Neural crest cell (in vitro differentiated cells): Measurements from ENCODE around the gene KRT85. TPM values are rescaled to one million over a fixed set of nuclear protein-coding genes. Genes with fewer than 3 reads are reported as not detected.
A peak's percentile ranks its signal among the peaks of the same experiment; 100 is the strongest.
"Not testable (repeated sequence)": the region's sequence is repeated elsewhere in the genome, so short reads cannot be mapped to it uniquely, and the experiment has no call there.

Experiments
- DNase-seq: peaks from one replicate; pipeline ENCODE4 v3.0.0; 2021; ENCODE audit warnings: low read depth, mixed read lengths, low spot score
- H3K27ac Mint-ChIP-seq: one replicate; pipeline ENCODE4 v1.8.0; 2021; ENCODE audit warnings: mild to moderate bottlenecking, mixed read lengths; ENCODE audit not compliant: unreplicated experiment
- H3K27me3 Mint-ChIP-seq: 2 replicates; pipeline ENCODE4 v1.8.0; 2021; ENCODE audit warnings: low read depth, mild to moderate bottlenecking, mixed read lengths
- H3K36me3 Mint-ChIP-seq: 2 replicates; pipeline ENCODE4 v1.8.0; 2021; ENCODE audit warnings: low read depth, mild to moderate bottlenecking, mixed read lengths
- H3K4me1 Mint-ChIP-seq: 2 replicates; pipeline ENCODE4 v1.8.0; 2021; ENCODE audit warnings: mixed read lengths
- H3K4me3 Mint-ChIP-seq: one replicate; pipeline ENCODE4 v1.8.0; 2021; ENCODE audit warnings: mild to moderate bottlenecking, mixed read lengths
- H3K9me3 Mint-ChIP-seq: 2 replicates; pipeline ENCODE4 v1.8.0; 2021; ENCODE audit warnings: mixed read lengths
- total RNA-seq: library from RNA; stranded (reverse); gene quantifications from 2 replicates; pipeline ENCODE4 v1.2.1, GENCODE V29; 2021
- TF ChIP-seq, protein P1 (sequence below): fragments of 200-600 bp; sonication (generic); conservative IDR thresholded peaks from 2 replicates; pipeline ENCODE4 v1.5.0; 2021; ENCODE audit warnings: antibody characterized with exemption, mild to moderate bottlenecking

The KRT85 gene
- total RNA-seq, 1 donor from 2014 or later = not detected

DNA sequence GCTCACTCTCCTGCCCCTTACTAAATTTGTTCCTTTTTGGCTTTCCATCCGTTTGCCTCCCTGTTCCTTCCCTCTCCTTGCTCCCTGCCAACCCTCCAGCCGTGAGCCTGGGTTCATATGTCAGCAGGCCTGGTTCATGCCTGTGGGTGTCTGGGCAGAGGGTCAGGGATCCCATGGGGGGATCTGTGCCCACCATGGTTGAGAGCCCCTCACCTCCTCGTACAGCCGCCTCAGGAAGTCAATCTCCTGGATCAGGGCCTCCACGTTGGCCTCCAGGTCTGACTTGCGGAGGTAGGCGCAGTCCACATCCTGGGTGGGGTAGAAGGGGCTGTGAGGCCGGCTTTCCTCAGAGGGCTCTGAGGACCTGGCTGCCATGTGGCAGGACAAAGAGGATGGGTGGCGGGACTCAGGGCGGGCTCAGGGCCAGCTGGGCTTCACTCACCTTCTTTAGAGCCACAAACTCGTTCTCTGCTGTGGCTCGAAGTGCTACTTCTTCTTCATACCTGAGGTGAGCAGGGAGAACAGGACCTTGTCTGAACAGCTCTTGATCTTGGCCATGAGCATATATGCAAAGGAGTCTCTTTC is 49.7 kb downstream of the KRT85 start:
- H3K36me3 Mint-ChIP-seq = no peaks in the 10 kb centered on the region
- no peaks in the 10 kb centered on the region for H3K9me3 Mint-ChIP-seq
- H3K4me1 Mint-ChIP-seq = no peaks in the 10 kb centered on the region
- no peak overlapping the region for H3K27ac Mint-ChIP-seq
- TF ChIP-seq, protein P1, sequence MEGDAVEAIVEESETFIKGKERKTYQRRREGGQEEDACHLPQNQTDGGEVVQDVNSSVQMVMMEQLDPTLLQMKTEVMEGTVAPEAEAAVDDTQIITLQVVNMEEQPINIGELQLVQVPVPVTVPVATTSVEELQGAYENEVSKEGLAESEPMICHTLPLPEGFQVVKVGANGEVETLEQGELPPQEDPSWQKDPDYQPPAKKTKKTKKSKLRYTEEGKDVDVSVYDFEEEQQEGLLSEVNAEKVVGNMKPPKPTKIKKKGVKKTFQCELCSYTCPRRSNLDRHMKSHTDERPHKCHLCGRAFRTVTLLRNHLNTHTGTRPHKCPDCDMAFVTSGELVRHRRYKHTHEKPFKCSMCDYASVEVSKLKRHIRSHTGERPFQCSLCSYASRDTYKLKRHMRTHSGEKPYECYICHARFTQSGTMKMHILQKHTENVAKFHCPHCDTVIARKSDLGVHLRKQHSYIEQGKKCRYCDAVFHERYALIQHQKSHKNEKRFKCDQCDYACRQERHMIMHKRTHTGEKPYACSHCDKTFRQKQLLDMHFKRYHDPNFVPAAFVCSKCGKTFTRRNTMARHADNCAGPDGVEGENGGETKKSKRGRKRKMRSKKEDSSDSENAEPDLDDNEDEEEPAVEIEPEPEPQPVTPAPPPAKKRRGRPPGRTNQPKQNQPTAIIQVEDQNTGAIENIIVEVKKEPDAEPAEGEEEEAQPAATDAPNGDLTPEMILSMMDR = no peak
- H3K4me3 Mint-ChIP-seq = no peak overlapping the region
- DNase-seq = no peak
- peaks cover 40% of the 10 kb centered on the region for H3K27me3 Mint-ChIP-seq

- Mint-ChIP-seq H3K27me3 (peaks cover 41% of the 10 kb centered on the region), H3K27ac (no peak overlapping the region), H3K4me3 (no peak overlapping the region), H3K9me3 (no peaks in the 10 kb centered on the region), H3K36me3 (no peaks in the 10 kb centered on the region), H3K4me1 (no peaks in the 10 kb centered on the region)
- no peak for DNase-seq
- TF ChIP-seq, protein P1 = no peak
These were observed 50.6 kb downstream of the KRT85 start for GRCh38 chr12:52316701-52317100.

- TF ChIP-seq, protein P1 = no peak
- Mint-ChIP-seq H3K36me3 (no peaks in the 10 kb centered on the region), H3K4me1 (no peaks in the 10 kb centered on the region), H3K27me3 (peaks cover 45% of the 10 kb centered on the region), H3K9me3 (no peaks in the 10 kb centered on the region), H3K4me3 (no peak overlapping the region), H3K27ac (no peak overlapping the region)
- DNase-seq = no peak
These were observed 51.0 kb downstream of the KRT85 start for GRCh38 chr12:52316290-52316689.

- not testable (repeated sequence) for H3K27ac Mint-ChIP-seq, H3K9me3 Mint-ChIP-seq, DNase-seq, H3K4me1 Mint-ChIP-seq, H3K36me3 Mint-ChIP-seq, H3K4me3 Mint-ChIP-seq
- H3K27me3 Mint-ChIP-seq = peaks cover 49% of the 10 kb centered on the region
- TF ChIP-seq, protein P1 = peak; percentile 43
These were observed 51.6 kb downstream of the KRT85 start for GRCh38 chr12:52315721-52316120.

GRCh38 chr12:52314511-52314910 is 52.8 kb downstream of the KRT85 start:
- H3K4me1 Mint-ChIP-seq = no peaks in the 10 kb centered on the region
- no peak overlapping the region for H3K27ac Mint-ChIP-seq
- TF ChIP-seq, protein P1 = no peak
- H3K9me3 Mint-ChIP-seq = no peaks in the 10 kb centered on the region
- peaks cover 51% of the 10 kb centered on the region for H3K27me3 Mint-ChIP-seq
- H3K36me3 Mint-ChIP-seq = no peaks in the 10 kb centered on the region
- H3K4me3 Mint-ChIP-seq = no peak overlapping the region
- DNase-seq = no peak
